SK-N-MC (cell line): ENCODE data around the gene AADACL3.
"Not testable (repeated sequence)": the region's sequence is repeated elsewhere in the genome, so short reads cannot be mapped to it uniquely, and the experiment has no call there.

Experiments used
- EZH2 ChIP-seq: fragments of 200-600 bp; sonication (generic); IDR thresholded peaks from one replicate; pipeline ENCODE4 v1.6.1; 2017; ENCODE audit warnings: antibody characterized with exemption
- POLR2AphosphoS5 ChIP-seq: IDR thresholded peaks from 2 replicates; pipeline ENCODE4 v1.6.1; 2012; ENCODE audit warnings: mild to moderate bottlenecking, low read depth, low read length, borderline replicate concordance

- not testable (repeated sequence) for TF ChIP-seq EZH2, POLR2AphosphoS5
Observed at GRCh38 chr1:12676122-12676521, 39.8 kb upstream of the AADACL3 start.
